GM12892 (cell line): ENCODE results near the gene EPC2.

Source experiments
- POLR2A ChIP-seq: IDR thresholded peaks from 2 replicates; pipeline ENCODE4 v1.6.1; 2011; ENCODE audit warnings: low read depth, low read length, control low read depth
- POLR2AphosphoS5 ChIP-seq: IDR thresholded peaks from 2 replicates; pipeline ENCODE4 v1.6.1; 2011; ENCODE audit warnings: low read depth, low read length, control low read depth
- TAF1 ChIP-seq: IDR thresholded peaks from 2 replicates; pipeline ENCODE4 v1.6.1; 2011; ENCODE audit warnings: low read depth, mild to moderate bottlenecking, control low read depth, low read length, borderline replicate concordance

GRCh38 chr2:148616662-148617061 lies 27.9 kb upstream of the EPC2 start:
- TF ChIP-seq POLR2A (no peak), POLR2AphosphoS5 (no peak), TAF1 (no peak)
